HepG2 (cell line): ENCODE results near the gene TOR4A. TPM values are rescaled to one million over a fixed set of nuclear protein-coding genes. Genes with fewer than 3 reads are reported as not detected.

Experiments used
- ATF6 ChIP-seq: sonication (generic); formaldehyde crosslinking; conservative IDR thresholded peaks from 2 replicates; pipeline ENCODE4 v1.4.0; 2020; ENCODE audit warnings: missing genetic modification reagents
- CC2D1A ChIP-seq: sonication (generic); formaldehyde crosslinking; IDR thresholded peaks from 2 replicates; pipeline ENCODE4 v1.8.1; 2023; ENCODE audit warnings: mild to moderate bottlenecking, missing genetic modification reagents
- CEBPZ ChIP-seq: IDR thresholded peaks from 2 replicates; pipeline ENCODE4 v1.6.1; 2012; ENCODE audit warnings: low read length, improper control_type of control experiment
- KDM2A ChIP-seq: sonication (generic); formaldehyde crosslinking; IDR thresholded peaks from 2 replicates; pipeline ENCODE4 v1.4.0; 2020; ENCODE audit warnings: low read depth, missing genetic modification reagents, borderline replicate concordance
- KLF15 ChIP-seq: sonication (generic); formaldehyde crosslinking; IDR thresholded peaks from 2 replicates; pipeline ENCODE4 v1.8.1; 2023; ENCODE audit warnings: borderline replicate concordance, mild to moderate bottlenecking, inconsistent platforms, missing genetic modification reagents, mixed read lengths
- MIXL1 ChIP-seq: IDR thresholded peaks from 2 replicates; pipeline ENCODE4 v1.6.1; 2016
- MTA1 ChIP-seq: sonication (generic); formaldehyde crosslinking; IDR thresholded peaks from 2 replicates; pipeline ENCODE4 v1.4.0; 2020; ENCODE audit warnings: missing genetic modification reagents, mild to moderate bottlenecking, borderline replicate concordance
- SMARCE1 ChIP-seq: fragments of 450-650 bp; IDR thresholded peaks from 2 replicates; pipeline ENCODE4 v1.6.1; 2017; ENCODE audit warnings: borderline replicate concordance
- TFDP1 ChIP-seq: IDR thresholded peaks from 2 replicates; pipeline ENCODE4 v1.6.1; 2016; ENCODE audit warnings: missing compliant biosample characterization, missing genetic modification reagents, borderline replicate concordance
- YY1 ChIP-seq: IDR thresholded peaks from 2 replicates; pipeline ENCODE4 v1.6.1; 2011; ENCODE audit warnings: low read length, low read depth, moderate library complexity, mild to moderate bottlenecking; ENCODE audit not compliant: insufficient read depth, insufficient replicate concordance
- ZBTB2 ChIP-seq: sonication (generic); formaldehyde crosslinking; IDR thresholded peaks from 2 replicates; pipeline ENCODE4 v1.8.0; 2022; ENCODE audit warnings: low read depth, missing genetic modification reagents
- ZNF616 ChIP-seq: sonication (generic); formaldehyde crosslinking; IDR thresholded peaks from 2 replicates; pipeline ENCODE4 v1.5.0; 2020; ENCODE audit warnings: low read depth, mild to moderate bottlenecking, missing genetic modification reagents
- ZNF687 ChIP-seq: sonication (generic); formaldehyde crosslinking; IDR thresholded peaks from 2 replicates; pipeline ENCODE4 v1.5.1; 2020; ENCODE audit warnings: mild to moderate bottlenecking, missing genetic modification reagents, moderate library complexity
- ZNF772 ChIP-seq: sonication (generic); formaldehyde crosslinking; IDR thresholded peaks from 2 replicates; pipeline ENCODE4 v1.5.0; 2020; ENCODE audit warnings: mild to moderate bottlenecking, missing genetic modification reagents
- ZNF777 ChIP-seq: sonication (generic); formaldehyde crosslinking; IDR thresholded peaks from 2 replicates; pipeline ENCODE4 v1.4.0; 2020; ENCODE audit warnings: missing genetic modification reagents
- polyA plus RNA-seq, 8 experiments: library from polyadenylated mRNA; depleted of rRNA in 3 of 8; stranded (reverse) in 7 of 8; unstranded in 1 of 8; fragments of >200 nt; fragmentation: Illumina TruSeq in 4 of 8; extraction: Trizol in 4 of 8; gene quantifications; 2 replicates each; pipeline versions ENCODE4 v1.2.1 to v1.2.3, GENCODE V29; 2011 to 2016; ENCODE audit warnings: low read depth in 4 of 8, missing spikeins in 1 of 8, mixed read lengths in 1 of 8; ENCODE audit not compliant: insufficient read depth in 1 of 8
- total RNA-seq, 5 experiments: library from RNA; depleted of rRNA; stranded (reverse); fragments of >200 nt; fragmentation: Illumina TruSeq; extraction: Trizol; gene quantifications; 2 replicates each; pipeline ENCODE4 v1.2.3, GENCODE V29; 2016; ENCODE audit warnings: low read depth in 1 of 5

TOR4A gene
- total and polyA plus RNA-seq, 2 of the 13 experiments (the other 11 are each of a cell fraction or from before 2014, with no cell fraction given): 11.1 to 14.2 TPM

GRCh38 chr9:137295238-137295811 is 17.8 kb downstream of the TOR4A start (continued):
- TF ChIP-seq ATF6 (CRISPR knock-in tag) (no peak), YY1 (no peak), KDM2A (CRISPR knock-in tag) (no peak), CC2D1A (CRISPR knock-in tag) (no peak), MTA1 (CRISPR knock-in tag) (0 out of 2 replicates have a peak, but pooled peaks have one; percentile 6), ZNF616 (CRISPR knock-in tag) (no peak), ZNF777 (peak; percentile 41), ZNF687 (CRISPR knock-in tag) (peak; percentile 63), CEBPZ (no peak), MIXL1 (no peak), ZNF772 (no peak), ZBTB2 (CRISPR knock-in tag) (0 out of 2 replicates have a peak, but pooled peaks have one; percentile 26), KLF15 (CRISPR knock-in tag) (0 out of 2 replicates have a peak, but pooled peaks have one; percentile 10), SMARCE1 (no peak), TFDP1 (CRISPR knock-in tag) (peak; percentile 1; the same call in 1 of the 2 replicates)
